Measurements from ENCODE around the gene MX1.

- TF ChIP-seq EZH2 (IDR thresholded peaks at IDR 0.05; ENCODE audit: borderline replicate concordance, low read depth, low read length, severe bottlenecking) = no peak
- TF ChIP-seq, protein P1, sequence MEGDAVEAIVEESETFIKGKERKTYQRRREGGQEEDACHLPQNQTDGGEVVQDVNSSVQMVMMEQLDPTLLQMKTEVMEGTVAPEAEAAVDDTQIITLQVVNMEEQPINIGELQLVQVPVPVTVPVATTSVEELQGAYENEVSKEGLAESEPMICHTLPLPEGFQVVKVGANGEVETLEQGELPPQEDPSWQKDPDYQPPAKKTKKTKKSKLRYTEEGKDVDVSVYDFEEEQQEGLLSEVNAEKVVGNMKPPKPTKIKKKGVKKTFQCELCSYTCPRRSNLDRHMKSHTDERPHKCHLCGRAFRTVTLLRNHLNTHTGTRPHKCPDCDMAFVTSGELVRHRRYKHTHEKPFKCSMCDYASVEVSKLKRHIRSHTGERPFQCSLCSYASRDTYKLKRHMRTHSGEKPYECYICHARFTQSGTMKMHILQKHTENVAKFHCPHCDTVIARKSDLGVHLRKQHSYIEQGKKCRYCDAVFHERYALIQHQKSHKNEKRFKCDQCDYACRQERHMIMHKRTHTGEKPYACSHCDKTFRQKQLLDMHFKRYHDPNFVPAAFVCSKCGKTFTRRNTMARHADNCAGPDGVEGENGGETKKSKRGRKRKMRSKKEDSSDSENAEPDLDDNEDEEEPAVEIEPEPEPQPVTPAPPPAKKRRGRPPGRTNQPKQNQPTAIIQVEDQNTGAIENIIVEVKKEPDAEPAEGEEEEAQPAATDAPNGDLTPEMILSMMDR (IDR thresholded peaks at IDR 0.05; ENCODE audit: extremely low read depth in 1 of 2, insufficient read depth in 1 of 2, low read depth in 1 of 2, low read length in 2 of 2) = no peak
These were observed 81.7 kb downstream of the MX1 start, which contains the start of gene TMPRSS2 for GRCh38 chr21:41507521-41508414.

Data from endothelial cell of umbilical vein (primary cell).